Renal cortical epithelial cell (primary cell): ENCODE data around the gene CCT6A. TPM values are rescaled to one million over a fixed set of nuclear protein-coding genes. Genes with fewer than 3 reads are reported as not detected.
"Not testable (repeated sequence)": the region's sequence is repeated elsewhere in the genome, so short reads cannot be mapped to it uniquely, and the experiment has no call there.

Experiments used
- DNase-seq: peaks from one replicate; pipeline ENCODE4 v3.0.0-alpha.2; 2011; ENCODE audit warnings: low read depth
- total RNA-seq: library from RNA; depleted of rRNA; stranded (reverse); fragments of >200 nt; gene quantifications from 2 replicates; pipeline ENCODE4 v1.2.3, GENCODE V29; 2014

Gene CCT6A
- total RNA-seq, 1 donor from 2014 or later, result 184 TPM

GRCh38 chr7:56051053-56051338 is 569 bp upstream of the CCT6A start:
- no peak for DNase-seq

- DNase-seq, result no peak
Observed at GRCh38 chr7:56053379-56053778, 1.8 kb downstream of the CCT6A start.

- no peak for DNase-seq
Observed at GRCh38 chr7:56053993-56054392, 2.4 kb downstream of the CCT6A start.

- peak; percentile 49 for DNase-seq
Observed at GRCh38 chr7:56062382-56062781, 10.8 kb downstream of the CCT6A start.

GRCh38 chr7:56063500-56063881 is 11.9 kb downstream of the CCT6A start:
- no peak for DNase-seq

- peak; percentile 74 for DNase-seq
Observed at GRCh38 chr7:56063882-56064625, 12.5 kb downstream of the CCT6A start, which contains the start of gene SUMF2. Gene SUMF2 (plus strand): TSS chr7:56064286. CDS start chr7:56064312, 26 bp downstream.

- DNase-seq, result not testable (repeated sequence)
Observed at GRCh38 chr7:56066376-56066775, 14.8 kb downstream of the CCT6A start.

GRCh38 chr7:56074371-56074791 is 22.8 kb downstream of the CCT6A start:
- DNase-seq, result peak; percentile 62

GRCh38 chr7:56077681-56078080 is 26.1 kb downstream of the CCT6A start:
- no peak for DNase-seq

GRCh38 chr7:56078196-56078595 is 26.6 kb downstream of the CCT6A start:
- no peak for DNase-seq

GRCh38 chr7:56079450-56080185 is 28.1 kb downstream of the CCT6A start:
- DNase-seq, result no peak

- not testable (repeated sequence) for DNase-seq
Observed at GRCh38 chr7:56080726-56081435, 29.3 kb downstream of the CCT6A start.

GRCh38 chr7:56081626-56082340 is 30.2 kb downstream of the CCT6A start:
- DNase-seq, result no peak

- peak; percentile 32 for DNase-seq
Observed at GRCh38 chr7:56083150-56083785, 31.7 kb downstream of the CCT6A start.

- DNase-seq, result no peak
Observed at GRCh38 chr7:56086761-56087160, 35.2 kb downstream of the CCT6A start.

- no peak for DNase-seq
Observed at GRCh38 chr7:56087445-56087844, 35.9 kb downstream of the CCT6A start.

- DNase-seq, result no peak
Observed at GRCh38 chr7:56091591-56091990, 40.0 kb downstream of the CCT6A start.

GRCh38 chr7:56092388-56092787 is 40.8 kb downstream of the CCT6A start:
- DNase-seq, result not testable (repeated sequence)

- peak; percentile 35 for DNase-seq
Observed at GRCh38 chr7:56092789-56093531, 41.4 kb downstream of the CCT6A start, which contains the start of gene PHKG1. Gene PHKG1 (minus strand): TSS chr7:56092952. CDS start chr7:56088941, 4,011 bp downstream.

GRCh38 chr7:56097700-56098099 is 46.1 kb downstream of the CCT6A start:
- DNase-seq, result peak; percentile 16
